HepG2 (cell line): ENCODE data around the gene ARHGAP10. TPM values are rescaled to one million over a fixed set of nuclear protein-coding genes. Genes with fewer than 3 reads are reported as not detected.

Source experiments
- ATAC-seq: fragments of 200-7000 bp; cut with Tn5 transposase; 3 replicates; pipeline ENCODE4 v1.9.1; 2020; ENCODE audit warnings: mild to moderate bottlenecking, moderate library complexity
- BruUV-seq: library from RNA; stranded (reverse); fragments of 400-500 nt; replicated peaks from 2 replicates; lab custom pipeline; 2021; lab: Mats Ljungman, UMichigan
- CTCF ChIA-PET: fragments of 300-600 bp; formaldehyde crosslinking; extraction: SDS; loops from one replicate; lab custom pipeline; 2021; ENCODE audit warnings: low total read pairs, inconsistent platforms, low intra/inter-chr PET ratio; lab: Yijun Ruan, JAX
- POLR2A ChIA-PET: fragments of 350-600 bp; sonication (Branson Sonifier 250); formaldehyde crosslinking; loops from one replicate; lab custom pipeline; 2020; ENCODE audit warnings: antibody characterized with exemption, inconsistent platforms; lab: Yijun Ruan, JAX
- DNase-seq: peaks from one replicate; pipeline ENCODE4 v3.0.0-alpha.2; 2015; ENCODE audit warnings: low spot score
- FAIRE-seq: peaks from 3 replicates; lab custom pipeline; 2011; peaks lifted over from hg19 to GRCh38; lab: Jason Lieb, UNC
- H2AFZ ChIP-seq: one replicate; pipeline ENCODE4 v1.6.1; 2011; ENCODE audit warnings: low read length, inconsistent platforms
- H3K27ac ChIP-seq: fragments of 300-600 bp; 3 replicates; pipeline ENCODE4 v1.8.0; 2011; ENCODE audit warnings: mixed run types, mild to moderate bottlenecking, mixed read lengths, low read length, inconsistent platforms; ENCODE audit not compliant: insufficient read depth; ENCODE audit errors: extremely low read length
- H3K27me3 ChIP-seq, 2 experiments: fragments of 200-600 bp in 1 of 2; 2 replicates in 1 of 2; 3 replicates in 1 of 2; pipeline versions ENCODE4 v1.6.0 to v1.8.0; 2011; ENCODE audit warnings: low read length in 2 of 2, mild to moderate bottlenecking in 2 of 2, moderate library complexity in 2 of 2, inconsistent platforms in 1 of 2; ENCODE audit not compliant: insufficient read depth in 2 of 2, control insufficient read depth in 1 of 2
- H3K36me3 ChIP-seq, 2 experiments: fragments of 200-600 bp in 1 of 2; replicated peaks in 1 of 2; 2 replicates in 1 of 2; 3 replicates in 1 of 2; pipeline versions ENCODE4 v1.5.1 to v1.8.0; 2011; ENCODE audit warnings: low read length in 2 of 2, inconsistent platforms in 1 of 2; ENCODE audit not compliant: insufficient read depth in 2 of 2, control insufficient read depth in 1 of 2
- H3K4me1 ChIP-seq: 2 replicates; pipeline ENCODE4 v1.5.1; 2012; ENCODE audit warnings: low read length, inconsistent platforms; ENCODE audit not compliant: insufficient read depth
- H3K4me2 ChIP-seq: 2 replicates; pipeline ENCODE4 v1.6.0; 2011; ENCODE audit warnings: low read depth, low read length, inconsistent platforms
- H3K4me3 ChIP-seq, 3 experiments: fragments of 200-600 bp in 1 of 3; sonication (generic), shearing (Covaris generic) in 1 of 3; replicated peaks in 1 of 3; 2 replicates each; pipeline ENCODE4 v1.5.1; 2011 to 2016; ENCODE audit warnings: low read length in 3 of 3, inconsistent platforms in 2 of 3, low read depth in 2 of 3, mild to moderate bottlenecking in 2 of 3, control low read depth in 1 of 3, mixed read lengths in 1 of 3; ENCODE audit not compliant: insufficient read depth in 1 of 3
- H3K79me2 ChIP-seq: one replicate; pipeline ENCODE4 v1.6.1; 2011; ENCODE audit warnings: low read length, inconsistent platforms; ENCODE audit not compliant: insufficient read depth
- H3K9ac ChIP-seq: 2 replicates; pipeline ENCODE4 v1.6.0; 2011; ENCODE audit warnings: mild to moderate bottlenecking, low read depth, low read length, inconsistent platforms; ENCODE audit not compliant: insufficient read depth
- H3K9me3 ChIP-seq: 2 replicates; pipeline ENCODE4 v1.5.1; 2012; ENCODE audit warnings: mild to moderate bottlenecking, low read length
- H4K20me1 ChIP-seq: 2 replicates; pipeline ENCODE4 v1.6.0; 2011; ENCODE audit warnings: inconsistent platforms, mild to moderate bottlenecking, low read length, moderate library complexity; ENCODE audit not compliant: insufficient read depth
- ATF7-NPFF ChIP-seq: sonication (generic); formaldehyde crosslinking; IDR thresholded peaks from 2 replicates; pipeline ENCODE4 v1.8.1; 2023; ENCODE audit warnings: mild to moderate bottlenecking, low read depth, missing genetic modification reagents, moderate library complexity
- ERF ChIP-seq: IDR thresholded peaks from 2 replicates; pipeline ENCODE4 v1.6.1; 2018; ENCODE audit warnings: missing biosample characterization, missing genetic modification reagents
- FOXO1 ChIP-seq: sonication (generic); formaldehyde crosslinking; IDR thresholded peaks from 2 replicates; pipeline ENCODE4 v1.4.0; 2020; ENCODE audit warnings: missing genetic modification reagents
- GTF3A ChIP-seq: sonication (generic); formaldehyde crosslinking; conservative IDR thresholded peaks from 2 replicates; pipeline ENCODE4 v1.4.0; 2020; ENCODE audit warnings: mild to moderate bottlenecking, missing genetic modification reagents
- LBX2 ChIP-seq: sonication (generic); formaldehyde crosslinking; IDR thresholded peaks from 2 replicates; pipeline ENCODE4 v1.5.0; 2020; ENCODE audit warnings: missing genetic modification reagents, mild to moderate bottlenecking, borderline replicate concordance
- SMAD3 ChIP-seq: sonication (generic); formaldehyde crosslinking; IDR thresholded peaks from 2 replicates; pipeline ENCODE4 v1.4.0; 2020; ENCODE audit warnings: missing genetic modification reagents
- SNAPC5 ChIP-seq: sonication (generic); formaldehyde crosslinking; IDR thresholded peaks from 2 replicates; pipeline ENCODE4 v1.8.1; 2023; ENCODE audit warnings: mild to moderate bottlenecking, missing genetic modification reagents, borderline replicate concordance
- THYN1 ChIP-seq: sonication (generic); formaldehyde crosslinking; IDR thresholded peaks from 2 replicates; pipeline ENCODE4 v1.8.1; 2023; ENCODE audit warnings: low read depth, mild to moderate bottlenecking, moderate library complexity, missing genetic modification reagents, borderline replicate concordance
- ZBTB1 ChIP-seq: sonication (generic); formaldehyde crosslinking; IDR thresholded peaks from 2 replicates; pipeline ENCODE4 v1.4.0; 2020; ENCODE audit warnings: missing genetic modification reagents, borderline replicate concordance
- ZMYM3 ChIP-seq: sonication (generic); formaldehyde crosslinking; IDR thresholded peaks from 2 replicates; pipeline ENCODE4 v1.5.1; 2020; ENCODE audit warnings: mild to moderate bottlenecking, missing genetic modification reagents
- ZNF121 ChIP-seq: sonication (generic); formaldehyde crosslinking; IDR thresholded peaks from 2 replicates; pipeline ENCODE4 v1.5.0; 2020; ENCODE audit warnings: mild to moderate bottlenecking, missing genetic modification reagents
- ZNF329 ChIP-seq: sonication (generic); formaldehyde crosslinking; IDR thresholded peaks from 2 replicates; pipeline ENCODE4 v1.9.0; 2021; ENCODE audit warnings: low read depth, mild to moderate bottlenecking, missing genetic modification reagents
- ZNF749 ChIP-seq: sonication (generic); formaldehyde crosslinking; IDR thresholded peaks from 2 replicates; pipeline ENCODE4 v1.8.0; 2022; ENCODE audit warnings: mild to moderate bottlenecking, missing genetic modification reagents, moderate library complexity, borderline replicate concordance
- ZNF770 ChIP-seq: sonication (generic); formaldehyde crosslinking; IDR thresholded peaks from 2 replicates; pipeline ENCODE4 v1.5.0; 2020; ENCODE audit warnings: mild to moderate bottlenecking, missing genetic modification reagents
- WGBS: methylation state at CpG from one replicate; pipeline ENCODE4 v1.1.6; 2017; ENCODE audit warnings: low lambda C conversion rate; 5-methylcytosine and 5-hydroxymethylcytosine counted together
- in situ Hi-C: cut with HindIII; loops from 2 replicates; pipeline ENCODE4 v1.10.0; 2017; ENCODE audit warnings: low pct_unique_long_range_greater_than_20kb; ENCODE audit not compliant: extremely low pct_ligation_motif_present
- intact Hi-C: fragments of 100-400 bp; cut with micrococcal nuclease; formaldehyde crosslinking; loops from one replicate; pipeline ENCODE4 v1.10.0; 2022; ENCODE audit not compliant: unreplicated experiment
- polyA plus RNA-seq, 8 experiments: library from polyadenylated mRNA; depleted of rRNA in 3 of 8; stranded (reverse) in 7 of 8; unstranded in 1 of 8; fragments of >200 nt; fragmentation: Illumina TruSeq in 4 of 8; extraction: Trizol in 4 of 8; gene quantifications; 2 replicates each; pipeline versions ENCODE4 v1.2.1 to v1.2.3, GENCODE V29; 2011 to 2016; ENCODE audit warnings: low read depth in 4 of 8, missing spikeins in 1 of 8, mixed read lengths in 1 of 8; ENCODE audit not compliant: insufficient read depth in 1 of 8
- total RNA-seq, 5 experiments: library from RNA; depleted of rRNA; stranded (reverse); fragments of >200 nt; fragmentation: Illumina TruSeq; extraction: Trizol; gene quantifications; 2 replicates each; pipeline ENCODE4 v1.2.3, GENCODE V29; 2016; ENCODE audit warnings: low read depth in 1 of 5
- TF ChIP-seq, protein P1 (sequence below): sonication (generic); formaldehyde crosslinking; IDR thresholded peaks from 2 replicates; pipeline ENCODE4 v1.5.1; 2020; ENCODE audit warnings: mild to moderate bottlenecking, missing genetic modification reagents
- TF ChIP-seq, protein P2 (sequence below): sonication (generic); formaldehyde crosslinking; IDR thresholded peaks from 2 replicates; pipeline ENCODE4 v1.4.0; 2020; ENCODE audit warnings: missing genetic modification reagents, borderline replicate concordance

ARHGAP10 gene
- total and polyA plus RNA-seq, 2 of the 13 experiments (the other 11 are each of a cell fraction or from before 2014, with no cell fraction given), result 0.45 to 1.6 TPM

- intact Hi-C loops (no loop called here), in situ Hi-C loops (no loop called here)
- H4K20me1 ChIP-seq, result no peaks in the 10 kb centered on the region
- H2AFZ ChIP-seq, result no peak overlapping the region
- no peak for FAIRE-seq
- 100% methylated on average over 1 of the region's 5 CpGs for WGBS
- no peak overlapping the region for H3K4me2 ChIP-seq
- POLR2A ChIA-PET, result no interaction called here
- no peak overlapping the region for H3K9ac ChIP-seq
- no peak for DNase-seq
- H3K36me3 ChIP-seq, result no peaks in the 10 kb centered on the region
- no peak overlapping the region for H3K4me3 ChIP-seq
- no TSS peak for BruUV-seq
- no peak for TF ChIP-seq ERF
- TF ChIP-seq ZMYM3 (CRISPR knock-in tag), result no peak
- TF ChIP-seq ZBTB1 (CRISPR knock-in tag), result no peak
- no peak for TF ChIP-seq SMAD3
- TF ChIP-seq, protein P1, sequence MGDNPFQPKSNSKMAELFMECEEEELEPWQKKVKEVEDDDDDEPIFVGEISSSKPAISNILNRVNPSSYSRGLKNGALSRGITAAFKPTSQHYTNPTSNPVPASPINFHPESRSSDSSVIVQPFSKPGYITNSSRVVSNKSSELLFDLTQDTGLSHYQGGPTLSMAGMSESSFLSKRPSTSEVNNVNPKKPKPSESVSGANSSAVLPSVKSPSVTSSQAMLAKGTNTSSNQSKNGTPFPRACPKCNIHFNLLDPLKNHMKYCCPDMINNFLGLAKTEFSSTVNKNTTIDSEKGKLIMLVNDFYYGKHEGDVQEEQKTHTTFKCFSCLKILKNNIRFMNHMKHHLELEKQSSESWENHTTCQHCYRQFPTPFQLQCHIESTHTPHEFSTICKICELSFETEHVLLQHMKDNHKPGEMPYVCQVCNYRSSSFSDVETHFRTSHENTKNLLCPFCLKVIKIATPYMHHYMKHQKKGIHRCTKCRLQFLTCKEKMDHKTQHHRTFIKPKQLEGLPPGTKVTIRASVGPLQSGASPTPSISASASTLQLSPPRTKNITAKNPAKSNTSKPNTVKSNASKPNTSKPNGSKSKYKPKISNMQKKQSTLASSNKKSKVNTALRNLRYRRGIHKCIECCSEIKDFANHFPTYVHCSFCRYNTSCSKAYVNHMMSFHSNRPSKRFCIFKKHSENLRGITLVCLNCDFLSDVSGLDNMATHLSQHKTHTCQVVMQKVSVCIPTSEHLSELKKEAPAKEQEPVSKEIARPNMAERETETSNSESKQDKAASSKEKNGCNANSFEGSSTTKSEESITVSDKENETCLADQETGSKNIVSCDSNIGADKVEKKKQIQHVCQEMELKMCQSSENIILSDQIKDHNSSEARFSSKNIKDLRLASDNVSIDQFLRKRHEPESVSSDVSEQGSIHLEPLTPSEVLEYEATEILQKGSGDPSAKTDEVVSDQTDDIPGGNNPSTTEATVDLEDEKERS (CRISPR knock-in tag), result no peak
- TF ChIP-seq SNAPC5, result no peak
- TF ChIP-seq, protein P2, sequence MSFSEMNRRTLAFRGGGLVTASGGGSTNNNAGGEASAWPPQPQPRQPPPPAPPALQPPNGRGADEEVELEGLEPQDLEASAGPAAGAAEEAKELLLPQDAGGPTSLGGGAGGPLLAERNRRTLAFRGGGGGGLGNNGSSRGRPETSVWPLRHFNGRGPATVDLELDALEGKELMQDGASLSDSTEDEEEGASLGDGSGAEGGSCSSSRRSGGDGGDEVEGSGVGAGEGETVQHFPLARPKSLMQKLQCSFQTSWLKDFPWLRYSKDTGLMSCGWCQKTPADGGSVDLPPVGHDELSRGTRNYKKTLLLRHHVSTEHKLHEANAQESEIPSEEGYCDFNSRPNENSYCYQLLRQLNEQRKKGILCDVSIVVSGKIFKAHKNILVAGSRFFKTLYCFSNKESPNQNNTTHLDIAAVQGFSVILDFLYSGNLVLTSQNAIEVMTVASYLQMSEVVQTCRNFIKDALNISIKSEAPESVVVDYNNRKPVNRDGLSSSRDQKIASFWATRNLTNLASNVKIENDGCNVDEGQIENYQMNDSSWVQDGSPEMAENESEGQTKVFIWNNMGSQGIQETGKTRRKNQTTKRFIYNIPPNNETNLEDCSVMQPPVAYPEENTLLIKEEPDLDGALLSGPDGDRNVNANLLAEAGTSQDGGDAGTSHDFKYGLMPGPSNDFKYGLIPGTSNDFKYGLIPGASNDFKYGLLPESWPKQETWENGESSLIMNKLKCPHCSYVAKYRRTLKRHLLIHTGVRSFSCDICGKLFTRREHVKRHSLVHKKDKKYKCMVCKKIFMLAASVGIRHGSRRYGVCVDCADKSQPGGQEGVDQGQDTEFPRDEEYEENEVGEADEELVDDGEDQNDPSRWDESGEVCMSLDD (CRISPR knock-in tag), result no peak
- TF ChIP-seq ZNF770 (CRISPR knock-in tag), result no peak
- no peak for TF ChIP-seq ZNF121
- no peak for TF ChIP-seq ZNF749 (CRISPR knock-in tag)
- no peak for TF ChIP-seq ZNF329 (CRISPR knock-in tag)
- no peak for TF ChIP-seq GTF3A
- no peak for TF ChIP-seq ATF7-NPFF (CRISPR knock-in tag)
- TF ChIP-seq THYN1 (CRISPR knock-in tag), result no peak
- TF ChIP-seq FOXO1 (CRISPR knock-in tag), result no peak
- TF ChIP-seq LBX2 (CRISPR knock-in tag), result no peak
- no peaks in the 10 kb centered on the region for H3K27me3 ChIP-seq
- no peaks in the 10 kb centered on the region for H3K79me2 ChIP-seq
- no peak for ATAC-seq
- H3K4me1 ChIP-seq, result no peaks in the 10 kb centered on the region
- no peaks in the 10 kb centered on the region for H3K9me3 ChIP-seq
- CTCF ChIA-PET, result no interaction called here
- H3K27ac ChIP-seq, result no peak overlapping the region
Measured at GRCh38 chr4:148057516-148057915, 325.6 kb downstream of the ARHGAP10 start.
